HFFc6 (cell line): ENCODE data around the gene HECTD4. TPM values are rescaled to one million over a fixed set of nuclear protein-coding genes. Genes with fewer than 3 reads are reported as not detected.

Experiments
- DNase-seq: peaks from one replicate; pipeline ENCODE4 v3.0.0-alpha.2; 2018
- H3K27ac Mint-ChIP-seq: 2 replicates; pipeline ENCODE4 v1.8.0; 2020; ENCODE audit warnings: mild to moderate bottlenecking, mixed read lengths
- H3K27me3 Mint-ChIP-seq: 2 replicates; pipeline ENCODE4 v1.8.0; 2021; ENCODE audit warnings: mild to moderate bottlenecking, moderate library complexity, mixed read lengths; ENCODE audit not compliant: insufficient read depth
- H3K36me3 Mint-ChIP-seq: 2 replicates; pipeline ENCODE4 v1.8.0; 2021; ENCODE audit warnings: low read depth, mixed read lengths
- H3K4me1 Mint-ChIP-seq: 2 replicates; pipeline ENCODE4 v1.8.0; 2020; ENCODE audit warnings: low read depth, mixed read lengths
- H3K4me3 Mint-ChIP-seq: 2 replicates; pipeline ENCODE4 v1.8.0; 2020; ENCODE audit warnings: mild to moderate bottlenecking, moderate library complexity, mixed read lengths
- H3K9me3 Mint-ChIP-seq: 2 replicates; pipeline ENCODE4 v1.8.0; 2020; ENCODE audit warnings: mild to moderate bottlenecking, mixed read lengths
- CTCF ChIP-seq: fragments of 200-600 bp; sonication (generic); IDR thresholded peaks from 2 replicates; pipeline ENCODE4 v1.5.0; 2021; ENCODE audit warnings: antibody characterized with exemption, mild to moderate bottlenecking
- total RNA-seq, 6 experiments: library from RNA; stranded (reverse); fragmentation: NEBNext Ultra II Directional; extraction: Animal tissue kit (Norgen Biotek cat#: 25700); gene quantifications; 2 replicates in 1 of 6; 3 replicates in 5 of 6; pipeline ENCODE4 v1.2.3, GENCODE V29; 2021

HECTD4 gene
- total RNA-seq, 6 experiments from 2014 or later: 15.7 to 22.5 (median 18.5) TPM

GRCh38 chr12:112370868-112371510 lies 11.2 kb downstream of the HECTD4 start:
- DNase-seq: no peak
- Mint-ChIP-seq H3K36me3 (no peaks in the 10 kb centered on the region), H3K27me3 (no peaks in the 10 kb centered on the region), H3K9me3 (no peaks in the 10 kb centered on the region), H3K4me1 (peaks cover 35% of the 10 kb centered on the region), H3K27ac (peak overlapping the region; percentile 48; the same call in 1 of the 2 replicates), H3K4me3 (no peak overlapping the region)
- TF ChIP-seq CTCF: no peak

GRCh38 chr12:112370199-112370598 lies 12.0 kb downstream of the HECTD4 start:
- DNase-seq: peak; percentile 45
- H3K27ac Mint-ChIP-seq: peak overlapping the region; percentile 72
- H3K4me1 Mint-ChIP-seq: peaks cover 34% of the 10 kb centered on the region
- no peaks in the 10 kb centered on the region for H3K36me3 Mint-ChIP-seq
- no peaks in the 10 kb centered on the region for H3K9me3 Mint-ChIP-seq
- no peak for TF ChIP-seq CTCF
- no peaks in the 10 kb centered on the region for H3K27me3 Mint-ChIP-seq
- peak overlapping the region; percentile 24 for H3K4me3 Mint-ChIP-seq

- H3K27ac Mint-ChIP-seq: no peak overlapping the region
- no peak for DNase-seq
- H3K36me3 Mint-ChIP-seq: no peaks in the 10 kb centered on the region
- H3K27me3 Mint-ChIP-seq: no peaks in the 10 kb centered on the region; the same call in 1 of the 2 replicates
- H3K4me3 Mint-ChIP-seq: no peak overlapping the region
- H3K9me3 Mint-ChIP-seq: no peaks in the 10 kb centered on the region
- TF ChIP-seq CTCF: no peak
- H3K4me1 Mint-ChIP-seq: peaks cover 25% of the 10 kb centered on the region
Observed at GRCh38 chr12:112368856-112369255, 13.4 kb downstream of the HECTD4 start.

- no peaks in the 10 kb centered on the region for H3K9me3 Mint-ChIP-seq
- H3K27ac Mint-ChIP-seq: no peak overlapping the region
Observed at GRCh38 chr12:112367965-112368364, 14.3 kb downstream of the HECTD4 start.

GRCh38 chr12:112362310-112362709 lies 19.9 kb downstream of the HECTD4 start:
- no peak for DNase-seq
- Mint-ChIP-seq H3K4me1 (peaks cover 1% of the 10 kb centered on the region), H3K36me3 (no peaks in the 10 kb centered on the region), H3K27me3 (no peaks in the 10 kb centered on the region; the same call in 1 of the 2 replicates), H3K4me3 (no peak overlapping the region), H3K9me3 (no peaks in the 10 kb centered on the region), H3K27ac (no peak overlapping the region)
- no peak for TF ChIP-seq CTCF

More at GRCh38 chr12:112367965-112368364, 14.3 kb downstream of the HECTD4 start:
- no peaks in the 10 kb centered on the region for H3K36me3 Mint-ChIP-seq
- no peak for DNase-seq
- H3K4me3 Mint-ChIP-seq: no peak overlapping the region
- H3K27me3 Mint-ChIP-seq: no peaks in the 10 kb centered on the region; the same call in 1 of the 2 replicates
- peaks cover 17% of the 10 kb centered on the region for H3K4me1 Mint-ChIP-seq
- TF ChIP-seq CTCF: no peak
